Testis (tissue), 2 donors: Measurements from ENCODE around the gene MGAT5.

ENCODE experiments used
- CTCF ChIP-seq, 3 experiments: fragments of 450-650 bp in 2 of 3; fragments of 200-600 bp in 1 of 3; sonication (generic) in 1 of 3; IDR thresholded peaks; one replicate each; pipeline ENCODE4 v1.5.1; 2016 to 2019; ENCODE audit warnings: antibody characterized with exemption in 3 of 3, mild to moderate bottlenecking in 2 of 3, moderate library complexity in 1 of 3
- POLR2A ChIP-seq: fragments of 450-650 bp; IDR thresholded peaks from one replicate; pipeline ENCODE4 v1.6.1; 2017; ENCODE audit warnings: antibody characterized with exemption, mild to moderate bottlenecking, moderate library complexity

- no peak for TF ChIP-seq CTCF (IDR thresholded peaks at IDR 0.05)
- TF ChIP-seq POLR2A = no peak
Measured at GRCh38 chr2:134336921-134337320, 83.0 kb downstream of the MGAT5 start.
